HCT116 (cell line): ENCODE measurements around the gene BNC2. TPM values are rescaled to one million over a fixed set of nuclear protein-coding genes. Genes with fewer than 3 reads are reported as not detected.

Experiments
- ATAC-seq: fragments of 200-7000 bp; cut with Tn5 transposase; 2 replicates; pipeline ENCODE4 v1.9.1; 2020; ENCODE audit warnings: mild to moderate bottlenecking, moderate library complexity
- BruUV-seq: library from RNA; stranded (reverse); fragments of 400-500 nt; replicated peaks from 2 replicates; lab custom pipeline; 2021; lab: Mats Ljungman, UMichigan
- CTCF ChIA-PET: fragments of 300-600 bp; sonication (Branson Sonifier 250); formaldehyde crosslinking; loops from one replicate; lab custom pipeline; 2021; ENCODE audit warnings: antibody characterized with exemption; lab: Charles Lee
- POLR2A ChIA-PET: fragments of 300-600, 350-600 bp; sonication (Branson Sonifier 250); formaldehyde crosslinking; loops from one replicate; lab custom pipeline; 2021; ENCODE audit warnings: antibody characterized with exemption; lab: Charles Lee
- RAD21 ChIA-PET, 2 experiments: fragments of 300-600 bp; sonication (Branson Sonifier 250); formaldehyde crosslinking; loops; one replicate each; lab custom pipeline; 2023; ENCODE audit warnings: low total read pairs in 2 of 2; ENCODE audit not compliant: uncharacterized antibody in 2 of 2, unreplicated experiment in 2 of 2, low non-redundant PET in 1 of 2; lab: Charles Lee
- DNase-seq: peaks from one replicate; pipeline ENCODE4 v3.0.0-alpha.2; 2010; ENCODE audit warnings: low read depth, low spot score
- H2AFZ ChIP-seq: fragments of 200-600 bp; shearing (Covaris generic), sonication (generic); 2 replicates; pipeline ENCODE4 v1.6.1; 2017; ENCODE audit warnings: low read depth, mixed run types, mixed read lengths, antibody characterized with exemption, low read length; ENCODE audit not compliant: poor library complexity, severe bottlenecking
- H3K27ac ChIP-seq: 2 replicates; pipeline ENCODE4 v1.5.1; 2012; ENCODE audit warnings: low read depth, low read length
- H3K27me3 ChIP-seq: fragments of 200-600 bp; sonication (generic); 2 replicates; pipeline ENCODE4 v1.6.1; 2016; ENCODE audit warnings: mixed run types, low read length, mixed read lengths; ENCODE audit not compliant: insufficient read depth
- H3K36me3 ChIP-seq, 2 experiments: fragments of 200-500 bp in 1 of 2; fragments of 200-600 bp in 1 of 2; sonication (Bioruptor generic) in 1 of 2; sonication (generic) in 1 of 2; 2 replicates each; pipeline versions ENCODE4 v1.5.1 to v1.6.1; 2014 to 2016; ENCODE audit warnings: low read length in 2 of 2, inconsistent platforms in 1 of 2, mixed read lengths in 1 of 2, mixed run types in 1 of 2; ENCODE audit not compliant: insufficient read depth in 2 of 2, control insufficient read depth in 1 of 2
- H3K4me1 ChIP-seq, 2 experiments: fragments of 200-600 bp in 1 of 2; sonication (generic) in 1 of 2; 2 replicates each; pipeline versions ENCODE4 v1.5.1 to v1.6.1; 2012 to 2017; ENCODE audit warnings: low read length in 2 of 2, inconsistent platforms in 1 of 2, mild to moderate bottlenecking in 1 of 2, mixed read lengths in 1 of 2, mixed run types in 1 of 2, moderate library complexity in 1 of 2; ENCODE audit not compliant: insufficient read depth in 2 of 2, control insufficient read depth in 1 of 2
- H3K4me2 ChIP-seq: fragments of 200-600 bp; sonication (generic); 2 replicates; pipeline ENCODE4 v1.6.1; 2017; ENCODE audit warnings: mixed run types, low read length, mixed read lengths
- H3K4me3 ChIP-seq, 2 experiments: fragments of 200-600 bp in 1 of 2; sonication (generic) in 1 of 2; replicated peaks in 1 of 2; 2 replicates each; pipeline ENCODE4 v1.5.1; 2011 to 2016; ENCODE audit warnings: low read length in 2 of 2, control low read depth in 1 of 2, low read depth in 1 of 2, mild to moderate bottlenecking in 1 of 2, mixed read lengths in 1 of 2, mixed run types in 1 of 2
- H3K79me2 ChIP-seq: fragments of 200-600 bp; sonication (generic); 2 replicates; pipeline ENCODE4 v1.6.1; 2017; ENCODE audit warnings: mild to moderate bottlenecking, mixed run types, low read length, moderate library complexity, mixed read lengths; ENCODE audit not compliant: insufficient read depth
- H3K9ac ChIP-seq: fragments of 200-600 bp; sonication (generic); 2 replicates; pipeline ENCODE4 v1.6.1; 2016; ENCODE audit warnings: low read length, mixed read lengths
- H3K9me2 ChIP-seq: fragments of 200-600 bp; sonication (generic), shearing (Covaris generic); 2 replicates; pipeline ENCODE4 v1.6.1; 2017; ENCODE audit warnings: mixed run types, mild to moderate bottlenecking, moderate library complexity; ENCODE audit not compliant: insufficient read depth
- H3K9me3 ChIP-seq, 2 experiments: fragments of 200-500 bp in 1 of 2; fragments of 200-600 bp in 1 of 2; sonication (Bioruptor generic) in 1 of 2; sonication (generic) in 1 of 2; 2 replicates each; pipeline ENCODE4 v1.6.1; 2014 to 2017; ENCODE audit warnings: low read length in 2 of 2, mixed read lengths in 2 of 2, inconsistent platforms in 1 of 2, low read depth in 1 of 2, mild to moderate bottlenecking in 1 of 2, mixed run types in 1 of 2, moderate library complexity in 1 of 2; ENCODE audit not compliant: control insufficient read depth in 1 of 2, insufficient read depth in 1 of 2
- H4K20me1 ChIP-seq: fragments of 200-600 bp; sonication (generic), shearing (Covaris generic); 2 replicates; pipeline ENCODE4 v1.6.1; 2017; ENCODE audit warnings: mixed run types, mild to moderate bottlenecking, moderate library complexity; ENCODE audit not compliant: insufficient read depth
- EGR1 ChIP-seq: IDR thresholded peaks from 2 replicates; pipeline ENCODE4 v1.6.1; 2012; ENCODE audit warnings: low read depth
- ELF1 ChIP-seq: IDR thresholded peaks from 2 replicates; pipeline ENCODE4 v1.6.1; 2012; ENCODE audit warnings: low read depth, borderline replicate concordance
- EZH2phosphoT487 ChIP-seq: fragments of 200-600 bp; IDR thresholded peaks from 2 replicates; pipeline ENCODE4 v1.6.1; 2018; ENCODE audit warnings: antibody characterized with exemption, borderline replicate concordance
- FOSL1 ChIP-seq: IDR thresholded peaks from 2 replicates; pipeline ENCODE4 v1.6.1; 2012; ENCODE audit warnings: low read depth
- MAX ChIP-seq: IDR thresholded peaks from 2 replicates; pipeline ENCODE4 v1.6.1; 2012
- POLR2A ChIP-seq: IDR thresholded peaks from 2 replicates; pipeline ENCODE4 v1.7.0; 2011; ENCODE audit warnings: borderline replicate concordance; ENCODE audit not compliant: insufficient read depth, insufficient read length; ENCODE audit errors: extremely low read depth
- RAD21 ChIP-seq: IDR thresholded peaks from 2 replicates; pipeline ENCODE4 v1.6.1; 2012; ENCODE audit warnings: low read depth, mild to moderate bottlenecking
- ZBTB33 ChIP-seq: IDR thresholded peaks from 2 replicates; pipeline ENCODE4 v1.6.1; 2011; ENCODE audit warnings: mild to moderate bottlenecking, low read length, moderate library complexity; ENCODE audit not compliant: insufficient replicate concordance; ENCODE audit errors: extremely low read depth
- intact Hi-C: fragments of 100-400 bp; cut with micrococcal nuclease; formaldehyde crosslinking; loops from 2 replicates; pipeline ENCODE4 v1.10.0; 2022
- total RNA-seq: library from RNA; stranded (reverse); gene quantifications from one replicate; pipeline ENCODE4 v1.2.1, GENCODE V29; 2021; ENCODE audit not compliant: unreplicated experiment
- TF ChIP-seq, protein P1 (sequence below): IDR thresholded peaks from 2 replicates; pipeline ENCODE4 v1.6.1; 2012

The BNC2 gene
- total RNA-seq, 1 experiment from 2014 or later, result 0.37 TPM

- CTCF ChIA-PET, result no interaction called here
- Histone ChIP-seq H4K20me1 (no peaks in the 10 kb centered on the region), H3K4me3 (no peak overlapping the region)
- no peak for DNase-seq
- TF ChIP-seq FOSL1 (no peak), MAX (no peak), ELF1 (no peak), POLR2A (no peak), EZH2phosphoT487 (no peak), EGR1 (no peak)
- TF ChIP-seq, protein P1, sequence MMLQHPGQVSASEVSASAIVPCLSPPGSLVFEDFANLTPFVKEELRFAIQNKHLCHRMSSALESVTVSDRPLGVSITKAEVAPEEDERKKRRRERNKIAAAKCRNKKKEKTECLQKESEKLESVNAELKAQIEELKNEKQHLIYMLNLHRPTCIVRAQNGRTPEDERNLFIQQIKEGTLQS, result no peak
- TF ChIP-seq, all 23 proteins: peak for 0
- Histone ChIP-seq H3K4me2 (no peak overlapping the region), H3K79me2 (no peaks in the 10 kb centered on the region), H3K36me3 (no peaks in the 10 kb centered on the region), H3K9ac (no peak overlapping the region), H3K9me2 (no peaks in the 10 kb centered on the region), H3K27me3 (peaks cover 32% of the 10 kb centered on the region), H3K27ac (no peak overlapping the region), H3K9me3 (no peaks in the 10 kb centered on the region), H3K4me1 (no peaks in the 10 kb centered on the region), H2AFZ (no peak overlapping the region)
- intact Hi-C loops, result no loop called here
- POLR2A ChIA-PET, result no interaction called here
- RAD21 ChIA-PET, result no interaction called here
- no TSS peak for BruUV-seq
- no peak for ATAC-seq
These were observed 385.7 kb downstream of the BNC2 start for GRCh38 chr9:16484744-16485143.

DNA sequence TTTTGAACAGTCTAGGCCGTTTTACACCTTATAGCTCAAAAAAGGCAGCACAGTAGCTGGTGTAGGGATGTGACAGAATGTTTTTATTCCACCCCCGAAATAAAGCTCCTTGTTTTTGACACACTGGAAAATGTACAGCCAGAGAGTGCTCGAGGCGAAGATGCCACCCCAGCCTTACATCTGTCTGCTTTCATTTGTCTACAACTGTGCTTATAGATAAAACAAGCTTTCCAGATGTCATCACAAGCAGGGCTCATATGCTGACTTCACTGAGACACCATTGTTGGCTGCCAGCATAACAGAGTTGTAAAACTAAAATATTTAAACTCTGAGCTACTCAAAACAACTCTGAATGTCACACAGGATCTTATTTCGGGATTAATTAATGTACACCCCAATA is 386.3 kb downstream of the BNC2 start:
- no peak overlapping the region for H3K27ac ChIP-seq
- H3K36me3 ChIP-seq, result no peaks in the 10 kb centered on the region
- no peaks in the 10 kb centered on the region for H3K9me2 ChIP-seq
- no peak overlapping the region for H3K9ac ChIP-seq
- intact Hi-C loops, result no loop called here
- H3K79me2 ChIP-seq, result no peaks in the 10 kb centered on the region
- no peak overlapping the region for H3K4me2 ChIP-seq
- TF ChIP-seq ZBTB33 (no peak), EGR1 (no peak), RAD21 (no peak), POLR2A (no peak)
- no TSS peak for BruUV-seq
- H3K4me3 ChIP-seq, result no peak overlapping the region
- POLR2A ChIA-PET, result no interaction called here
- no peaks in the 10 kb centered on the region for H3K4me1 ChIP-seq
- no peak for ATAC-seq
- no peaks in the 10 kb centered on the region for H3K9me3 ChIP-seq
- H3K27me3 ChIP-seq, result peaks cover 32% of the 10 kb centered on the region
- CTCF ChIA-PET, result no interaction called here
- H4K20me1 ChIP-seq, result no peaks in the 10 kb centered on the region
- no peak for DNase-seq
- H2AFZ ChIP-seq, result no peak overlapping the region
- RAD21 ChIA-PET, result no interaction called here
